RPMI7951 (cell line): Measurements from ENCODE around the gene CARS2. TPM values are rescaled to one million over a fixed set of nuclear protein-coding genes. Genes with fewer than 3 reads are reported as not detected.
"Not testable (repeated sequence)": the region's sequence is repeated elsewhere in the genome, so short reads cannot be mapped to it uniquely, and the experiment has no call there.

Experiments used
- DNase-seq: peaks from one replicate; pipeline ENCODE4 v3.0.0-alpha.2; 2012; ENCODE audit warnings: low read depth
- total RNA-seq: library from RNA; depleted of rRNA; stranded (reverse); fragments of >200 nt; shearing (Covaris generic); gene quantifications from 2 replicates; pipeline ENCODE4 v1.2.3, GENCODE V29; 2014

Gene CARS2
- total RNA-seq, 1 experiment from 2014 or later, result 35.1 TPM

DNA sequence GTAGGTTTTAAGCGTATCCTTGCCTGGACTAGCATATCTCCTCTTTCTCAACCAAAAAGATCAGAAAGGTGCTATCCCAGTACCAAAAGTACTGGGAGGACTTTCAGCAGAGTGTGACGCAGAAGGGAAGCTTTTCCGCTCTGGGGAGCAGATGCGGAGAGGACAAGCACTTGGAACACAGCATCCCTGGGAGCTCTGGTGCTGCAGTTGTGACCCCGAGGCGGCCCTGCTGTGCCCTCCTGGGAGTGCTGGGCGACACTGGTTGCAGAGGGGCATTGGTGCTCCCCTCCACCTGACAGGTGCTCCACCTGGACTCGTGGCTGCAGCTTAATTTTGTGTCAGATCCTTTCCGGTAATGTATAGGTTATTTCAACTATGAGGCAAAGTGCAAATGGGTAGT, 87.1 kb downstream of the CARS2 start:
- no peak for DNase-seq

DNA sequence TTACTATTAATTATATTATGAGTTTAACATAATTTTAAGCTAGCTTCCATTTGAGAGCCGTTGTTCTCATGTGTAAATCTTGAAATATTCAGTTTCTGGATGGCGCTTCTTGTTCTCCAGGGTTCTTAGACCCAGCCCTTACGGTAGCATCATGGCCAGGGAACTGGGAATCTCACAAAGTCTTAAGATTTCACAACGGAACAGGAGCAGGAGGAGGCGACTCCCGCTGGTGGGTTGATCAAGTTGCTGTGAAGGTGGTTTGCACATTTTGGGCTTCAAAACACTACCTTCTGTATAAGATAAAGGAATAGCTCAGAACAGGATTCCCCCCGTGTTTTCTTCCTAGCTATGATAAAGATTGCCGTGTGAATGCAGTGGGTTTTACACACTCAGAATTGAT, 87.7 kb downstream of the CARS2 start:
- DNase-seq, result no peak

DNA sequence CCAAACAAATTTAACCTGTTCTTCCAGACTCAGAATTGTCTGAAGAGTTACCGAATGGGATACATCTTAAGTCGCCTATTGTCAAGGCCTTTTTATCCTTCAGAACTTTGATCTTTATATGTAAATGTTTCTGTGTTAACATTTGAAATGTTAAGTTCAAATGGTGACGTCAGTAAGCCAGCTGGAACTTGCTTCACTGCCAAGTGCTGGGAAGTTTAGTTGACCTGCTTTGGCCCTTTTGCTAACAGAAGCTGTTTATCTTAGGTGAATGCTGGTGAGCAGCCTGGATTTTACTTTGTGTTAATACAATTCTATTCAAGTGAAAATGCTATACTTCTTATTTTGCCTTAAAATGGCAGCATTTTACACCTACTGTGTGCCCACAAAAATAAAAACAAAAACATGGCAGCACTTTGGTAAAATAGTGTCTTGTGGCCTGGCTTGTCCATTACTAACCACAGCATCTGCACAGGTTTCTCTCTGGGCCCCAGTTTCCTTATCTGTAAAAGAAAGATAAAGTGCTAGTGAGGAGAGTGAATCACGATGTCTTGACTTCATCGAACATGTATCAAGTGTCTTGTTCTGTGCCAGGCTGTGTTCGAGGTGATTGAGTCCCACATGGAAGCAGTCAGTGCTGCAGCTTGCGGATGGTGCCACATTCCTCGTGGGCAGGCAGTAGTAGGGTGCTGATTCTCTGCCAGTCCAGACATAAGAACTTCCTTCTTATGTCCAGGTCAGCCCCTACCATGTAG, 88.4 kb downstream of the CARS2 start:
- no peak for DNase-seq

DNA sequence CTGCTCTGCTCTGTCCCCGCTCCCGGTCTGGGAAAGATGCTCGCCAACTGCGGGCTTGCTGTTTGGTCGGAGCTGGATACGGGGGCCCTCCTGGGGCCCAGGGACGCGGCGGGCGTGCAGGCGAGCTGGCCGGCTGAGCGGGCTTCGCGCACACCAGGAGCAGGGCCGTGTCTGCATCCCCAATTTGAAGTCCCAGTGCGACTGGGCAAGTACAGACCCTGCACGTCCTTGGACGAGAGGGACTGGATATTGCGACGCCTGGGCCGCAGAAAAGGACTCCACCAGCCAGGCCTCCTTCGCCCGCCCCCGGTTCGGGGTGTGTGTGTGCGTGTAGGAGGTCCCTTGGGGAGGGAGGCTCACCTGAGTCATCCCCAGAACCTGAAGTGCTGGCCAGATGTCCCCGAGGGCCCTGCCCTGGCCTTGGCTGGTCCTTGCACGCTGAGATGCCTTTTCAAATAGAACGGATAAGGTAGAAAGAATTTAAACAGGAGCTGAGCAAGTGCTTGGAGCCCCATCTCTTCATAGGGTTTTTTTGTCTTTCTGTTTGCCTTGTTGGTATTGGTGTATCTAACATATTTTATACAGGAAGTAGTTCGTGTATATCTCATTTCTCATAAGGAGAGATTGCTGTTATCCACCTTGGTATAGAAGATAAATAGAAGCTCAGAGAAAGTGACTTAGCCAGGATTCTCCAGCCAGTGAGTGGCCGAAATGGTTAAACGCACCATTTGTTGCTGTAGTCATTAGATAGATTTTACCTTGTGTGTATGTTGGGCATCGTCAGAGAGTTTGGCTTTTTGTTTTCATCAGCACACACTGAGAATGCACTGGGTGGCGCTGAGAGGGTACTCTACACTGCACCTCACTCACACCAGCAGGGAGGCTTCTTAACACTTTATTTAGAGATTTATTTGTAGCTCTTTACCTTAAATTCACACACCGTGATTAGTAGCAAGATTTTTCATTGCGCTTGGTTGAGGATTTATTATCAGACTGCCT, 89.5 kb downstream of the CARS2 start:
- DNase-seq, result peak; percentile 45

DNA sequence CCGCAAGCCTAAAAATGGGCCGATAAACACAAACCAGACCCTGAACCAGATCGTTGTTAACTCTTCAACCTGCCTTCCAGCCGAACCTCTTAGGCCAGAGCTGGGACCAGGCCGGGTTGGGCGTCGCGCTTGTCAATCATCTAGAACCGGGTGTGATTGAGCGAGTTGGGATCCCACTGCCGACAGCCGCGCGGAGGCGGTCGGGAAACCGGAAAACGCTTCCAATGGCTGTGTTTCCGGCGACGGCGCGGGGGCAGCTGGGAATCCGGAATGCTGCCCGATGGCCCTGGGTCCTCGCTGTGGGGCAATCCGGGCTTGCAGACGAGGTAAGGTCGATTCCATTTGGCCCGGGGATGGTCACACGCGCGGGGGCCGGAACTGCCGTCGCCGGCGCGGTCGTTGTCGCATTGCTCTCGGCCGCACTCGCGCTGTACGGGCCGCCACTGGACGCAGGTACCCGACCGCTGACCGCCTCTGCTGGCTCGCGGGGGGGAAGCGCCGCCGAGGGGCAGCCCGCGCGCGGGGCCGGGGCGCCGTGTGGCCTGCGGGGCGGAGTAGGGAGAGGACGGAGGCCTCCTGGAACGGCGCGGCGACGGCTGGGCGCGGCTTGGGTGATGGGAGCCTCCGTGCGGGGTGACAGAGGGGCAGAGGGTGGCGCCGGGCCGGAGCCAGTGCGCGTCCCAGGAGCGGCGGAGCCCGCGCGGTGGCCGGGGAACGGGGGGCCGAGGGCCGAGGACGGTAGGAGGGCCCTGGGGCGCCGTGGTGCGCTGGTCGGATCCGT, 90.4 kb downstream of the CARS2 start, which contains the start of gene NAXD:
Gene NAXD (plus strand): TSS at position 224 of the 781 bp plus-strand sequence. CDS start 57 bp downstream, at position 281.
- DNase-seq, result peak; percentile 95

DNA sequence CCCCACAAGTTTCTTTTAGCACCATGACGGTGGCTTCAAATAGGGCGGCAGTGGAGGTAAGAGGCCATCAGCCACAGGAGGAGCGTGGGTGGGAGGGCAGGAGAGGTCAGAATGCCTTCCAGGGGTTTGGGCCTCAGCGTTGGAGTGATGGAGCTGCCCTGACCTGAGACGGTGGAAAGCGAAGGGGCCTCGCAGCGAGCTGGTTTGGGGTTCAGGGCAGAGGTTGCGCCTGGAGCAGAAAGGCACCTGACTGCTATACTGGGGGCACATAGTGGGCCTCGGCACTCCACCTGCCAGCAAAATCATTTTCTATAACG, 91.0 kb downstream of the CARS2 start:
- DNase-seq, result no peak

DNA sequence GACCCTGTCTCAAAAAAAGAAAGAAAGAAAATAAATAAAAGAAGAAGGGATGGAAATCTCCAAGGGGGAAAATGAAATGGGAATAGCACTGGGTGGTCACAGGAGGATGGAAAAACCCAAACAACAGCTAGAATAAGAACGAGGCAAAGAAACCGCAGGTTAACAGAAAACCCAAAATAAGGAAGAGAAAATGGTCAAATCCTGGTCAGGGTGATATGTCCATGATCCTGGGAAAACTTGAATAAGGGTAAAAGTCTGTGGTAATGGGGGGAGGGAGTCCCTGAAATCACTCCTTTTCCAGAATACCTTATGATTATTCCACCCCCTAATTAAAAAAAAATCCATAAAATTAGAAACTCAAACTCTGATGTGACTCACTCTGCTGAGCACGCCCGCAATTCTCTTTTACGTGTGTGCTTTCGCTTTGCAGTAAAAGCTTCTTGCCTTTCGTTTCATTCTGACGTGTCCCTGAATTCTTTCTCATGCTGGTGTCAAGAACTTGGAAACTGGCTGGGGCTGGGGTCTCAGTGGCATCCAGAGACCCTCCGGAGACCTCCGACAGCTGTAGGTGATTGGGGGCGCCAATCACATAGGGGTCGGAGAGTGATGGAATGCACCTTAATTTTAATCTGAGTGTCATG, 94.8 kb downstream of the CARS2 start:
- peak; percentile 47 for DNase-seq

DNA sequence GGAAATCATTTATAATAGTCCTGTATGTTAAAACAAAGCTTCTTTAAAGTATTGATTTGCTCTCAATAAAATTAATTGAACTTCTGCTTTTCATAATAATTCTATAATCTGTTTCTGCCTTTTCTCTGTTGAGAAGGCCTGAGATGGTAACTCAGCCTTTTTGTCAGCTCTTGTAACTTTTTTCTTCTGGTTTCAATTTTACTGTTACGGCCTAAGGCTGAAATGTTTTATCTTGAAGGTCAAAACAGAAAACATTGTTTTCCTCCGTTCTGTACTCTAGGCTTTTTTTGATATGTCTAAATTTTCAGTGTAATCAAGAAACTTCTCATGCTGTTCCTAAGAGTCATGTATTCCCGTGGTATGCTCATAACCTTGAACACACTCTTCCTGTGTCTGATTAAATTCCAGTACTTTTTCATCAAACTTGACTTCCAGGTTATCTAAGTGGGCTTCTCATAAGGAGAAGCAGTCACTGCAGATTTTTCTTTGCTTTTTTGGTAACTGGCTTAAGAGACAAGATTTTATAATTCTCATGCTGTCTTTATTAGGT, 98.2 kb downstream of the CARS2 start:
- no peak for DNase-seq

DNA sequence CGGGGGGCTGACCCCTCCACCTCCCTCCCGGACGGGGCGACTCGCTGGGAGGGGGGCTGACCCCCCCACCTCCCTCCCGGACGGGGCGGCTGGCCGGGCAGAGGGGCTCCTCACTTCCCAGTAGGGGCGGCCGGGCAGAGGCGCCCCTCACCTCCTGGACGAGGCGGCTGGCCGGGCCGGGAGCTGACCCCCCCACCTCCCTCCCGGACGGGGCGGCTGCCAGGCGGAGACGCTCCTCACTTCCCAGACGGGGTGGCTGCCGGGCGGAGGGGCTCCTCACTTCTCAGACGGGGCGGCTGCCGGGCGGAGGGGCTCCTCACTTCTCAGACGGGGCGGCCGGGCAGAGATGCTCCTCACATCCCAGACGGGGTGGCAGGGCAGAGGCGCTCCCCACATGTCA, 99.6 kb downstream of the CARS2 start:
- not testable (repeated sequence) for DNase-seq

DNA sequence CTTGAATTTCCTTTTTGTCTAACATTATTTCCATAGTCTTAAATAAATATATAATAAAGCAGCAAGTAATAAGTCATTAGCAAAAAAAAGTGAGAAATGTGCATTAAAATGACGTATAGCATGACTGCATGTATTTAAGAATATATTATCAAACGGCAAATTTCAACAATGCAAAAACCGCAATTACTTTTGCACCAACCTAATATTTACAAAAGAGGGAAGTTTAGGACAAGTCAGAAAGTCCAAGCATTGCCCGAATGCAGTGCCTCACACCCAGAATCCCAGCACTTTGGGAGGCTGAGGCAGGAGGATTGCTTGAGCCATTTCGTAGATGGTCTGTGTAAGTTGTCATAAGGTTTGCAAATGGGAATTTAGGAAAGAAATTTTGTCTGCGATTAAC, 100.8 kb downstream of the CARS2 start:
- no peak for DNase-seq

DNA sequence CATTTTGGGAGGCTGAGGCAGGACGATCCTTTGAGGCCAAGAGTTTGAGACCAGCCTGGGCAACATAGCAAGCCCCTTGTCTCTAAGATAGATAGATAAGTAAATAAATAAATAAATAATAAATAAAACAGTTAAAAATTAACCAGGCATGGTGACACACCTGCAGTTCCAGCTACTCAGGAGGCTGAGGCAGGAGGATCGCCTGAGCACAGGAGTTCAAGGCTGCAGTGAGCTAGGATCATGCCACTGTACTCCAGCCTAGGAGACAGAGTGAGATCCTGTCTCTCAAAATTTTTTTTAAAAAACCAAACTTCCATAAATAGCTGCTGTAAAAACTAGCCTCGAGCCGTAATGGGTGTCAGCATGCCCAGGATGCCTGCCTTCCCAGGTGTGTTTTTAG, 104.9 kb downstream of the CARS2 start:
- DNase-seq, result no peak

DNA sequence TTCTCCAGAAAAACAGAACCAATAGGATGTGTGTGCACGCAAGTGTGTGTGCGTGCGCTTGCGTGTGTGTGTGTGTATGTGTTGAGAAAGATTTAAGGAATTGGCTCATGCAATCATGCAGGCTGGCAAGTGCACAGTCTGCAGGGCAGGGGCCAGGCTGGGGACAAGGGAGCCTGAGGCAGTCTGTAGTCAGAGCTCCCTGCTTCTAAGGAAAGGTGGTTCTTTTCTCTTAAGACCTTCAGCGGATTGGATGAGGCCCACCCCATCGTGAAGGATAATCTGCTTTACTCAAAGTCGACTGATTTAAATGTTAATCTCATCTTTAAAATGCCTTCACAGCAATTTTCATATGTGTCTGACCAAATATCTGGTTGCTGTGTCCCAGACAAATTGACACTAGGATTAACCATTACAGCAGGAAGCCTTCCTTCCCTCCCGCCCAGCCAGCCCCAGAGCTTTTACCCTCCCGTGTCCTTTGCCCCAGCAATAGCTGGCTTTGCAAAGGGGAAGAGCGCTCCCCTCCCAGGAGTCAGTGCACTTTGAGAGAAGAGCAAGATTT, 105.6 kb downstream of the CARS2 start:
- no peak for DNase-seq

DNA sequence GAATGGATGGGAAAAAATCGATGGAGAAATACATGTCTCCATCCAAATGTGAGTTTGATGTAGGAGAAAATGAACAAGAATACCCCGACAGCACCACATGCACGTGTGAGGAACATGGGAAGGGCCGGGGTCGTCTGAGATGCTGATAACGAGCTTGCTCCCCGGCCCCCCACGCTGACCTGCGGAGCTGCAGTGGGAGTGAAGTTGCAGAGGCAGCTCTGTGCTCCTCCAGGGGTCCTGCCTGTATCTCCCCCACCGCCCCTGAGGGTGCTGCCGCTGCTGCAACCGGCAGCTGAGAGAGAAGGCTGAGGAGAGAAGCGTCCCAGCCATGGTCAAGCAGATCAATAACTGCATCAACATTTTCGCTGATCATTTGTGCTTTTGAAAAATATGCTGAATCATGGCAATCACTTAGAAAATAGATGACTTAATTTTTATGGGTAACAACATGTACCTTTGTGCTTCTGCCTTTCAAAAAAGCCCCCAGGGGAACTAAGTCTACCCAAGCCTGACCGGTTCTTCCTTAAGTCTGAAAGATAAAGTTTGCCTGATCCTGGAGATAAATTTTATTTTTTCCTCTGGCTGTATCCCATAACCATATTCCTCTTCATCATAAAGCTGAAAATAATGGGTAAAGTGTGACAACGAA, 108.8 kb downstream of the CARS2 start:
- DNase-seq, result no peak

DNA sequence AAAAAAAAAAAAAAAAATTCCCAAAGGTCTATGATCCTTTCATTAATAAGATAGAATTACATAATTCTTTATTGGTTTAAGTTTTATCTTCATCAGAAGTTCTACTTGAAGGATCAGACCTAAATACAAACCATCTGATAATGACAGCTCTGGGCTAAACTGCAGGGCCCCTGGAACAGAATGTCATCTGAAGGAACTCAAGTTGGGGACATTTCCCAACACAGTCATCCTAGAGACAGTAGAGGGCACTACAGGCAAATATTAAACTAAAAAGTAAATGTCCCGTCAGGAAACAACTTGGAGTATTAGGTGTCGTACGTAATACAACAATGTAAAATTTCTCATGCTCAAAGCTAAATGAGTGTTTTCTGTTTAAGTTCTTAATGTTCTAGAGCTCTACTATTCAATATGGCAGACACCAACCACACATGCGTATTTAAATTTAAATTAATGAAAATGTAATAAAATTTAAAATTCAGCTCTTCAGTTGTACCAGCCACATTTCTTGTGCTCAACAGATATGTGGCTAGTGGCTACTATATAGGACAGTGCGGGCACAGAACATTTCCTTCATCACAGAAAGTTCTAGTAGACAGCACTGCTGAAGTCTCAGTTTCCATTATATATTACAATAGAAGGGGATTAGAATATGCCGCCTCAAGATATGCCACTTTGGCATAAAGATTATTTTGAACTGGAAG, 112.3 kb downstream of the CARS2 start:
- peak; percentile 62 for DNase-seq

DNA sequence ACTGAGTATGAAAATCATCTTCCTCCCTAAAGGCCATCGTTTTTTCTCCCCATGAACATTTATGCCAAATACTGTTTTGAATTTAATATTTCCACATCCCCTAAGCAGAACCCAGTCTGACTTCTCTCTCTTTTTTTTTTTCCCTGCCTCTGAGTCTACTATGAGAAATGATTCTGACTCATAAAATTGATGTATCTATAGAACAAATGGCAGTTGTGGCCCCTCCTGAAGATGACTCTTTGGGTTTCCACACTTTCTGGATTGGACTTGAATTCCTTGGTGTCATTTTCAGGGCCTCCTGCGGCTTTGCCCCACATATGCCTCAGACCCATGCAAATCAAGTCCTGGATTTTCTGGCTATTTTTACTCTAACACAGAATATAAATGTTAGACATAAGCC, 113.3 kb downstream of the CARS2 start:
- peak; percentile 25 for DNase-seq
